CD4-positive, alpha-beta T cell treated with Interleukin-12 subunit alpha and Interleukin-12 subunit beta, for 1 hour (primary cell): ENCODE measurements around the gene C16orf46.

Source experiments
- DNase-seq: peaks from one replicate; pipeline ENCODE4 v3.0.0-alpha.2; 2020

C16orf46 gene

GRCh38 chr16:81073560-81074330, 3.3 kb downstream of the C16orf46 start:
- no peak for DNase-seq

GRCh38 chr16:81071805-81072204, 5.2 kb downstream of the C16orf46 start:
- DNase-seq, result no peak

GRCh38 chr16:81070979-81071378, 6.1 kb downstream of the C16orf46 start:
- DNase-seq, result no peak

DNA sequence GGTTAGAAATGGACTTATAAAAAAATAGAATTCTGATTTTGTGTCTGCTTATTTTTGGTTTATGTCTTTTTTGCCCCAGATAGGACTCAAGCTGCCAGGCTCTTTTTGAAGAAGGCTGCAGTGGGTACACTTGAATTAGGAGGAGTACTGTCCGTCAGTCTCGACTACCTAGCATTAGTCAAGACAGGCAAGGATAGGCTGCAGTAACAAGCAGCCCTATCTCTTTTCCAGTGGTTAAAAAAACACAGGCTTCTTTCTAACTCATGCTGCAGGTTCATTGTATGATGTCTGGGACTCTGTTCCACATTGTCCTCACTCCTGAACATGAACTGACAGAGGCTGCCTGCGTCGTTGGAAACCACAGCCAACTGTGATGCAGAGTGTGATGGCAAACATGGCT, 8.0 kb downstream of the C16orf46 start:
- DNase-seq, result no peak

DNA sequence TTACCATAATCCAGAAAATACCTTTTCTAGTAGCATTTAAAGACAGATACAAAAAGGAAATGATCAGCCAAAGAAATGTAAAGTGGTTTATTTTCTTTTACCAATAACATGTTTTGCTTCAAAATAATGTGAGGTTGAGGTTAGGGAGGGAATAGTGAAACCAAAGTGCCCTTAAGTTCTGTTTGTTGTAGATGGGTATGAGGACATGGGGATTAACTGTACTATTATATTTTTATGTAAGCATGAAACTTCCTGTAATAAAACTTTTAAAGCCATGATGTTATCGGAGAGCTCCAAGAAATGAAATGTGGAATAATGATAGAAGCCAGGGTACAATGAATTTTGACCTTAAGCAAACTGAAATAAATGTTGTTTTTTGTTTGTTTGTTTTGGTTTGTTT, 9.9 kb downstream of the C16orf46 start:
- DNase-seq, result no peak

- no peak for DNase-seq
Measured at GRCh38 chr16:81066681-81067080, 10.4 kb downstream of the C16orf46 start.

DNA sequence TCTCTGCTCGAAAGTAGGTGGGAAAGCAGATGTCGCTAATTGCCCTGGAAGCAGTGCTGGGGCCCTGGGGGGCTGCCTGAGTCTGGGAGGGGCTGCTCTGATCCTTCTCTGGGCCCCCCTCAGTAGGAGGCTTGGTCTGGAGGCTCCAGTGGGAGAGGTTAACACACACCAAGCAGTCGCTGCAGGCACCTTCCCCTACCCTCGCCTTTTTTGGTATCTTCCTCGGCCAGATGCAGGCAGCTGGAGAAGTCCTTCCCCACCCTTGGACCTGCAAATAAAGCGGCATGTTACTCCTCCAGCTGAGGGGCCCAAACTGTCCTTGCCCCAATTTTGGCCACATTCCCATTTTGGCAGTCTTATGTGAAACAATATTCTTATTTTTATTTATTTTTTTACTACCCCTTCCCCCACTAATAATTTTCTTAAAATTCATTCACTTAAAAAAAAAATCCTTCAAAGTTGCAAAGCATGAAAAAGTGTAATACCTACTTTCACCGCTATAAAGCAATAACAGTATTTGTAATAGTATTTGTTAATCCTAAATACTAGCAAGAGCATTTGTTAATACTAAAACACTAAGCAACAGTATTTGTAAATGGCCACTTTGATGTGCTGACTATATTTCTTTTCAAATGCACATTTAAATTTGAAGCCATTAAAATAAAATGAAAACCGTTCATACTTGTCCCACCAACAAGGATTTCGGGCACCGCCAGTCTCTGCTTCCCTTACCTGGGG, 15.0 kb downstream of the C16orf46 start:
- DNase-seq, result no peak

GRCh38 chr16:81061307-81061640, 15.8 kb downstream of the C16orf46 start:
- DNase-seq, result no peak

DNA sequence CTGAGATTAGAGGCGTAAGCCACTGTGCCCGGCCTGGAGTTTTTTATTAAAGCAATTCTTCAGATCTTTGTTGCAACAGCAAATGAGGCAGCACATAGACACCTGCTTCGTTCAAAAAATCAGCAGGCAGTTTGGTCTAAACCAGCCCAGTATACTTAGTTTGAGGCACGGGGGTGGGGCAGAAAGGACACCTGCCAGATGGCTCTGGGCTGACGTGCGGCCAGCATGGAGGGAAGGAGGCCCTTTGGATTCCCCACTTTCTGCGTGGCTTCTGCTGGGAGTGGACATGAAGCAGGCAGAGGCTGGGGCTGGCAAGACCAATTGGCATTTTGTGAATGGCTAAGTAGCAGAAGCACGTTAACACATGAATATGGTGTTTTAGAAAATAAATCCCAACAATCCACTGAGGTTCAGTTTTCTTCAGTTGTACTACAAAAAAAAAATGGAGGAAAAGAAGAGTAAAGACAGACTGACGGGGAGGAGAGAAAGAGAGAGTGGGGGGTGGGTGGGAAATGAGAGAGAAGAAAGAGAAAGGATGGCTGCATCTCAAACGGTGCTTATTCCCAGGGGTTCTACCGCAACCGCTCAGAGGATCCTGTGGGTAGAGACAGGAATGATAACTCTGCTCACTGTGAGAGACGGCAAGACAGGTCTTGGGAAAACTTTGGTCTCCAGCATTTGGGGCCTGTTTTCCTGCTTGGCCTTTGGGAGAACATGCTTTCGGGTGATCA, 16.3 kb downstream of the C16orf46 start:
- DNase-seq, result no peak

- DNase-seq, result no peak
Measured at GRCh38 chr16:81053761-81054160, 23.3 kb downstream of the C16orf46 start.

DNA sequence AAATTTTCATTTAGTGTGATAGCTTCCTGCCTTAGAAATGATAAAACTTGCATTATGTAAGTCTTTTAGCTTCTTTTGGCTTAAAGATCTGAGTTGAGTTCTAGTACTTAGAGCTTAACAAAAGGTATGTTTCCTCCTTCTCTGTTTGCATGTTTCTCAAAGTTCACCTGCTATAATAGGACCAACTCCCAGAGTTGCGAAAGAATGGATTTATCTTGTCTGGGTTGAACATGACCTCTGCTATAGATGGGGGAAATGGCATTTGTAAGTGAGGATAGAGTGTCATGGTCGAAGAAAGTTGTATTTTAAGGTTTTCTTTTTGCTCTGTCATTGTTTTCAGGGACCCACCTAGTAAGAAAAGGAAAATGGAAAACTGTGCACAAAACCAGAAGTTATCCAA, 34.2 kb downstream of the C16orf46 start:
- DNase-seq, result no peak

GRCh38 chr16:81041696-81042095, 35.3 kb downstream of the C16orf46 start:
- no peak for DNase-seq

DNA sequence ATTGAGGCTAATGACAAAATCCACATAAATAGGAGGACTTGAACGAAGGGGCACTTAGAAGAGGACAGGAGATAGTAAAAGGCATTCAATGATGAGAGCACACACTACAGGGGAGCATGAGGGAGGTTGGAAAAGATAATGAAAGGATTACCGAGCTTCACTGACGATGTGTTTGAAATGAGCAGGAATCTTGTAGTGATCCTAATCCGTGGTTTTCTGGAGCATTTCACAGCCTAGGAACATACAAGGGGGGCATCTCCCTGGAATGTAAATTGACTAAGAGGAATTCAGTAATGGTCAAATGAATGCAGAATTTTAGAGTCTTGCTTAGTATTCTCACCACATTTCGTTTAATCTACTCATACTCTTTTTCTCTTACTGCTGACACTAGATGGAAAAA, 36.2 kb downstream of the C16orf46 start:
- no peak for DNase-seq

- no peak for DNase-seq
Measured at GRCh38 chr16:81040131-81040530, 36.9 kb downstream of the C16orf46 start.

DNA sequence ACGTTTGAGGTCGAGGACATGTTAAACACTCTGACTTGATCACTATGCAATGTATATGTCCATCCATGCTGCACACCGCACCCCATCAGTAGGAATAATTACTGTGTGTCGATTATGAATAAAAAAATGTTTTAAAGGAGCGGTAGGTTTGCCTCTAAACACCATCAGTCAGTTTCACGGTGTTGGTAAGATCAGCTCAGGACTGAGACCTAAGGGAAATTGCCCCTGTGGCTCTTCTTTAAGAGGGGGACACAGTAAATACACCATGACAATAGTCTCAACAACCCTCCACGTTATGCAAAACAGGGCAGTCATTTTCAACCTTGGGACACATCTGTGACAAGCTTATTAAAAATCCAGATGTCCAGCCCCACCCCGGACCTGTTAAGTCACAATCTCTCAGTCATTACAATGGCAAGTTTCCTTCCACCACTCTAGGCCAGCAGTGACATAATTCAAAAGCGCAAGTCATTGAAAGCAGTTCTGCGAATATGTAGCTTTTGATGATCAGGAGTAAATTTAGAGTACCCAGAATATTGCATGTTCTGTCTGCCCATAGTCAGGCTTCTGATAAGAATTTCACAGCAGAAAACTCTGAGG, 40.2 kb downstream of the C16orf46 start:
- no peak for DNase-seq

GRCh38 chr16:81035975-81036750, 40.9 kb downstream of the C16orf46 start:
- DNase-seq, result peak; percentile 60

DNA sequence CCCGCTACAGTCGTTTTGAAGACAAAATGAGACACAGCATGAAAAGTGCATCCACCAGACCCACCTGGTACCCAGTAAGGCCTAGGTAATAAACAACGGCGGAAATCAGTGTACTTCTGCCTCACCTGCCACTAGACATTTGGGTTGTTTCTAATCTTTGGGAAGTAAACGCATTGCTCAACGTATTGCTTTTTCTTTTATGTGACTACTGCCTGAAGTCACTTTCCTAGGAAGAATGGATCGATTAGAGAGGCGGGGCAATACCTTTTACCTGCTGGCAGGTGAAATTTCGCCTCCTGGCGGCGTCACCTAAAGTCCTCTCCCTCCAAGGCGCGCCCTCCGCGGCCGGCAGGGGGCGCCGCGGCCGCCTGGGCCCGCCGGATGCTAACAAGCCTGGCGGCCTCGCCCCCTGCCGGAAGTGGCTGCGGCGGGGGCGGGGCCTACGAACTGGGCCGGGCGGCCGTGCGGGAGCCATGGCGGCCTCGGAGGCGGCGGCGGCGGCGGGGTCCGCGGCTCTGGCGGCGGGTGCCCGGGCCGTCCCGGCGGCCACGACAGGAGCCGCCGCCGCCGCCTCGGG, 41.6 kb downstream of the C16orf46 start, which contains the start of gene ATMIN:
Gene ATMIN (plus strand): TSS at position 445 of the 577 bp plus-strand sequence. CDS start 29 bp downstream, at position 474.
- peak; percentile 92 for DNase-seq

- DNase-seq, result no peak
Measured at GRCh38 chr16:81029930-81030604, 47.0 kb downstream of the C16orf46 start.

GRCh38 chr16:81026429-81026828, 50.6 kb downstream of the C16orf46 start:
- no peak for DNase-seq

DNA sequence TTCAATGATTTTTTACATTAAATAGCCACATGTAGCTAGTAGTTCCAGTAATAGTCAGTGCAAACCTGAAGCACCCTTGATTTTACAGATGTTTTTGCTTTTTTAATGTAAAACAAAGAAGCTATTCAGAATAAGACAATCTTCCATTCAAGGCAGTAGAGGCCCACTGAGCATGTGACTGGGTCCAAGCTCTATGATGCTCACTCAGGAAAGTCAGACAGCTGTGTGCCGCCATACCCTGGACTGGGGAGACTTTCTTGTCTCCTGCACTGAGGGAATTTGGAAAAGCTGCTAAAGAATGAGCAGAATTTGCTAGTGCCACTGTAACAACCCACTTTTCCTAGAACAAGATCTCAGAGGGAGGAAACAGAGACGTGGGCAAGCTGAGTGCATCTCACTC, 58.5 kb downstream of the C16orf46 start:
- no peak for DNase-seq

DNA sequence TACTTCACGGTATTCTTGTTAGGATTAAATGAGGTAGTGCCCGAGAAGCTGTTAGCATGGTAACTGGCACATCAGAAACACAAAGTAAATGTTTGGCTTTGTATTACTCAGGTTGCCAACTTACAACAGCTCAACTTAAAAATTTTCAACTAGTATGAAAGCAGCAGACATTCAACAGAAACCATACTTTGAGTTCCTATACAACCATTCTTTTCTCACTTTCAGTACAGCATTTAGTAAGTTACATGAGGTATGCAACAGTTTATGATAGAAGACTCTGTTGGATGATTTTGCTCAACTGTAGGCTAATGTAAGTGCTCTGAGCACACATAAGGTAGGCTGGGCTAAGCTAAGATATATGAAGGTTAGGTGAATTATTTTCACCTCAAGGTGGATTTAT, 62.4 kb downstream of the C16orf46 start:
- no peak for DNase-seq

DNA sequence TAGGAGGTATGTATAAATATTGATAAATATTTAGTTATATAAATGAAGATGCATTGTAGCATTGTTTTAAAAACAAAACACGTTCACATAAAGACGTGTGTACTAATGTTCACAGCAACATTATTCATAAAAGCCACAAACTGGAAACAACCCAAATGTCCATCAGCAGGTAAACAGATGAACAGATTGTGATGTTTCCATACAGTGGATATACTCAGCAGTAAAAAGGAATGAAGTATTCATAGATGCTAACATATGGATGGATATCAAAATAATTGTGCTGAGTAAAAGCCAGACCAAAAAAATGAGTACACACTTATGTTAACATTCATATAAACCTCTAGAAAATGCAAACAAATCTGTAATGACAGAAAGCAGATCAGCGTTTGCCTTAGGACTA, 64.1 kb downstream of the C16orf46 start:
- DNase-seq, result no peak
